Measurements from ENCODE around the gene FRG1.
A peak's percentile ranks its signal among the peaks of the same experiment; 100 is the strongest.
"Not testable (repeated sequence)": the region's sequence is repeated elsewhere in the genome, so short reads cannot be mapped to it uniquely, and the experiment has no call there.

The FRG1 gene

DNA sequence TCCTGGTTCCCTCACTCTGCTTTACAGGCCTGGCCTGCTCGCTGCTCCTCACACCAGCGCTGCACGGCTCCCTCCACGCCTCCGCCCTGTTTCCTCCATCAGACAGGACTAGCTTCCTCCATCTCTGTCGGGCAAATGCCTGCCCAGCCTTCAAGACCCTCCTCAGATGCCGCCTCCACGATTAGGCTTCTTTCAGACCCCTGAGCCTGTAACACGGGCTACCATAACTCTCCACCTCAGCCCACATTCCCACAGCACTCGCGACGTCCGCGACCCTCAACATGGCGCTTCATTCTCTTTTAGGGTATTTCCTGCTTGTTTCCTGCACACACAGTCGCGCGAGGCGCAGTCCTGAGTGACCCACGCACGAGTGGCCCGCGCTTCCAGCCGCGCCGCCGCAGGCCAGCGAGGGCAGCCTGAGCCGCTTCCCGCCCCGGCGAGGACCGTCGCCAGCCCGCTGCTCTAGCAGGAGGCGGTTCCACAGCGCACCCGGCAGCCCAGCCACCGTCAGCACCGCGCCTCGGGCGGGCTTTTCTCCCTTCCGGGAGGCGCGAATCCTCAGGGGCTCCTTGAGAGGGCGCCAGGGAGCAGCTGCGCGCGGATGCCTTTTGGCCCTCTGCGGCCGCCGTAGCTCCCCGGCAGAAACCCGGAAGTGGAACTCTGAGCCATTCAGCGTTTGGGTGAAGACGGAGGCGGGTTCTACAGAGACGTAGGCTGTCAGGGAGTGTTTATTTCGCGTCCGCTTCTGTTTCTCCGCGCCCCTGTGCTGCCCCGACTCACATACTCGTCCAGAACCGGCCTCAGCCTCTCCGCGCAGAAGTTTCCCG, at the start of gene FRG1:
Gene FRG1, plus strand, starts transcription at position 695 of the 827 bp plus-strand sequence. CDS start 138 bp downstream, outside the sequence.
- H3K4me3 ChIP-seq (ENCODE audit: low read depth, low read length) = peak within 1 kb of the TSS; percentile 89
- TF ChIP-seq, protein P1, sequence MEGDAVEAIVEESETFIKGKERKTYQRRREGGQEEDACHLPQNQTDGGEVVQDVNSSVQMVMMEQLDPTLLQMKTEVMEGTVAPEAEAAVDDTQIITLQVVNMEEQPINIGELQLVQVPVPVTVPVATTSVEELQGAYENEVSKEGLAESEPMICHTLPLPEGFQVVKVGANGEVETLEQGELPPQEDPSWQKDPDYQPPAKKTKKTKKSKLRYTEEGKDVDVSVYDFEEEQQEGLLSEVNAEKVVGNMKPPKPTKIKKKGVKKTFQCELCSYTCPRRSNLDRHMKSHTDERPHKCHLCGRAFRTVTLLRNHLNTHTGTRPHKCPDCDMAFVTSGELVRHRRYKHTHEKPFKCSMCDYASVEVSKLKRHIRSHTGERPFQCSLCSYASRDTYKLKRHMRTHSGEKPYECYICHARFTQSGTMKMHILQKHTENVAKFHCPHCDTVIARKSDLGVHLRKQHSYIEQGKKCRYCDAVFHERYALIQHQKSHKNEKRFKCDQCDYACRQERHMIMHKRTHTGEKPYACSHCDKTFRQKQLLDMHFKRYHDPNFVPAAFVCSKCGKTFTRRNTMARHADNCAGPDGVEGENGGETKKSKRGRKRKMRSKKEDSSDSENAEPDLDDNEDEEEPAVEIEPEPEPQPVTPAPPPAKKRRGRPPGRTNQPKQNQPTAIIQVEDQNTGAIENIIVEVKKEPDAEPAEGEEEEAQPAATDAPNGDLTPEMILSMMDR (IDR thresholded peaks at IDR 0.05; ENCODE audit: insufficient read depth, low read length, missing control alignments) = peak; percentile 97
- POLR2A ChIA-PET = interaction anchor here (0.6 kb wide), 1 partner anchor 15 kb away, joined by 3 read pairs; no protein-coding TSS in a partner anchor
- CTCF ChIA-PET = interaction anchor here (0.8 to 2.5 kb wide), 4 partner anchors 9 to 36 kb away, joined by 3 to 13 read pairs (median 4); no protein-coding TSS in a partner anchor
- peak; percentile 76 for DNase-seq (ENCODE audit: low read depth, low spot score)

DNA sequence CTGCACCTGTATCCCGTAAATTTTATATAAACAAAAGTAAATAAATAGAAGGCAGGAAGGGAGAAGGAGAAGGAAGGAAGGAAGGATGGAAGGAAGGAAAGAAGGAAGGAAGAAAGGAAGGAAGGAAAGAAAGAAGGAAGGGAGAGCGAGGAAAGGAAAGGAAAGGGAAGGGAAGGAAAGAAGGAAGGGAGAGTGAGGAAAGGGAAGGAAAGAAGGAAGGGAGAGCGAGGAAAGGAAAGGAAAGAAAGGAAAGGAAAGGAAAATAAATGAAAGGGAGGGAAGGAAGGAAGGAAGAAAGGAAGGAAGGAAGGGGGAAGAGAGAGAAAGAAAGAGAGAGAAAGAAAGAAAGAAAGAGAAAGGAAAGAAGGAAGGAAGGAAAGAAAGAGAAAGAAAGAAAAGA, 43.0 kb upstream of the FRG1 start:
- ChIA-PET CTCF (no interaction called here), POLR2A (no interaction called here)
- DNase-seq (ENCODE audit: low read depth, low spot score) = no peak
- H3K4me3 ChIP-seq (ENCODE audit: low read depth, low read length) = no peak overlapping the region
- TF ChIP-seq, protein P1 (IDR thresholded peaks at IDR 0.05; ENCODE audit: insufficient read depth, low read length, missing control alignments) = no peak

DNA sequence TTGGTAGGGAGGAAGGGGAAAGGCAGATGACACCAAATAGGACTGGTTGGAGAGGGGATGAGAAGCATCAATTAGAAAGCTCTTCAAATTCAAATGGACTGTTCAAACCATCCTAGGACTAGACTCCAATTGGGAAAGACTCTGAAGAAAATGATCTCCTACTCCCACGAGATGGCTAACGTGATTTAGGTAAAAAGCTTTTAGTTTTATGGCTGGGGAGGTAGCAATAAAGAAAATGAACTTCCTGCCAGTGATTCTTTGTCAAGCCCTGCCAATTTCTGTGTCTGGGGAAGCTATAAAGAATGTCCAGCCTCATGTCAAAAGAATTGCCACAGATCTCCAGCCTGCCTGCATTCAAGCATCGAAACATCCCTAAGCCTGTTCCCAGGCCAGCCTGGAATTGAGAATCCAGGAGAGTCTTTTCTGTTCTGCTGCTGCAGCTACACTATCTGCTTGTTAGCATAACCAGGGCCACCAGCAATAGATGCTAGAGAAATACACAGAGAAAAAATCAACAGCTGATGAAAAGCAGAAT, 41.1 kb upstream of the FRG1 start:
- CTCF ChIA-PET = interaction anchor here (1.2 kb wide), 1 partner anchor 8 kb away, joined by 3 read pairs; no protein-coding TSS in a partner anchor
- DNase-seq (ENCODE audit: low read depth, low spot score); H3K4me3 ChIP-seq (ENCODE audit: low read depth, low read length); POLR2A ChIA-PET: not testable (repeated sequence)

DNA sequence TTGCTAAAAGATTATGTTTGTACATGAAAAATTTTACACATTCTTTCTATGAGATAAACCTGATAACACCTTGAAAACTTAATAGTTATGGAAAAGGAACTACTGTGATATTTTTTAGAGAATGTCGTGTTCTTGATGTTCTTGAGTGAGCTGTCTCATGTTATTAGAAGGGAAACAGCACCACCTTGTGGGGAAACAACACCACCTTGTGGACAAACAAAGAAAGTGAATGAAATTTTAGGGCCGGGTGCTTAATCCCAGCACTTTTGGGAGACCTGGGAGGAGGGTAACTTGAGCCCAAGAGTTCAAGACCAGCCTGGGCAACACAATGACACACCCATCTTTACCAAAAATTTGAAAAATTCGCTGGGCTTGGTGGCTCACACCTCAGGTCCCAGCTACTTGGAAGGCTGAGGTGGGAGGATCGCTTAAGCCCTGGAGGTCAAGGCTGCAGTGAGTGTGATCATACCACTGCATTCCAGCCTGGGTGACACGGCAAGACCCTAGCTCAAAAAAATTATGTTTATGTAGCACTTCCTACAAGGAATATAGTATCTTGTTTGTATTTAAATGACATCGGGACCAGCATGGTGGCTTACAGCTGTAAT, 36.1 kb upstream of the FRG1 start:
- CTCF ChIA-PET = interaction anchor here (1.0 to 1.8 kb wide), 6 partner anchors 14 to 702 kb away, joined by 3 to 6 read pairs (median 4); partner anchors contain the start of gene FRG1
- POLR2A ChIA-PET; H3K4me3 ChIP-seq (ENCODE audit: low read depth, low read length): not testable (repeated sequence)
- peak; percentile 14 for DNase-seq (ENCODE audit: low read depth, low spot score)
- TF ChIP-seq, protein P1 (IDR thresholded peaks at IDR 0.05; ENCODE audit: insufficient read depth, low read length, missing control alignments) = peak; percentile 45

DNA sequence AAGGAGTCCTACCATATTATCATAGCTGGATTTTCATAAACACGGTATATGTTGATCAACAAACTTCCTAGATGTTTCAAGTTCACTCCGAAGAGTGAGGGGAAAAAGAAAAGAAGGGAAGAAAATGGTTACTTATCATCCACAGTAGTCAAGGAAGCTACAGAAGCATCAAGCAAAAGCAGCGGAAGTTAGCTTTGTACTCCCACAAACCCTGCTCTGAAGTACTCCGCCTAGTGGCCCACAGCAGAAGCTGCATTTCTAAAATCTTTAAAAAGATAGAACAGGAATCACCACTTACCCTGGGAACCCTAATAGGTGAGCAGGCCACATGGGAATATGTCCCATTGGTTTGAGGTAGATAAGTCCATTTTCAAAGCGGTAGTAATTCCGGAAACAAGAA, 28.5 kb upstream of the FRG1 start:
- DNase-seq (ENCODE audit: low read depth, low spot score) = no peak
- CTCF ChIA-PET = no interaction called here

DNA sequence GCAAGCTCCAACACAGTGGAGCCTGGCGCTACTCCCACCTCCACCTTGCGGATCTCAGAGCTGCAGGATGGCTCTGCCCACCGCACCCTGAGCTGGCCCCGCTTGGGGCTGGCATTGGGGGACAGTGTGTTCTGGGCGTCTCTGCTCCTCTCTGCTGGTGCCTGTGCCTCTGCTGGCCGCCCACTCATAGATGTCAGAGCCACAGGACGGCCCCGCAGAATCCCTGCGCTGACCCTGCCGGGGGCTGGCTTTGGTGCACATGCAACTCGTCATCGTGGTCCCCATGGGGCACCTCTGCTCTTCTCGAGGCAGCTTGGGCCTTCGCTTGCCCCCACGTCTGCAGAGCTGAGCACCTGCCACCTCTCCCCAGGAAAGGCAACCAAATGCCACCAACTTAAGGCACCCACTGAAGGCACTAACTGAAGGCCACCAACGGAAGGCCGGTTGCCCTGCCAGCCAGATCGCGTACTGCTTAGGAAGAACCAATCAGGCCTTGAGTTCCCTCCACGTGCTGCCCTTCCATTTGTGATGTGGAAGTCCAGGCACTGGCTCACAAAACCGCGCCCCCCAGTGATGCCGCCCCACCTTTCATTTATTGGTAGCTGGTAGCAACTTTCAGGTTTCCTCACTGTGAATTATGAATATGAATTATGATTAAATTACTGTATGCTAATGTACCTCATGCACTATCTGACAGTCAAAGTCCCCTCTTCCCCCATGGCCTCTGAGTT, 23.3 kb upstream of the FRG1 start:
- DNase-seq (ENCODE audit: low read depth, low spot score) = no peak
- TF ChIP-seq, protein P1 (IDR thresholded peaks at IDR 0.05; ENCODE audit: insufficient read depth, low read length, missing control alignments) = no peak
- H3K4me3 ChIP-seq (ENCODE audit: low read depth, low read length) = no peak overlapping the region
- POLR2A ChIA-PET = no interaction called here
- CTCF ChIA-PET = no interaction called here

More for the DNA sequence above, 28.5 kb upstream of the FRG1 start:
- H3K4me3 ChIP-seq (ENCODE audit: low read depth, low read length) = no peak overlapping the region
- TF ChIP-seq, protein P1 (IDR thresholded peaks at IDR 0.05; ENCODE audit: insufficient read depth, low read length, missing control alignments) = peak; percentile 26
- POLR2A ChIA-PET = no interaction called here
